Esophagus muscularis mucosa (tissue), 2 donors: Measurements from ENCODE around the gene LDLRAD2.

Experiments used
- POLR2A ChIP-seq: fragments of 450-650 bp; IDR thresholded peaks from one replicate; pipeline ENCODE4 v1.6.1; 2017; ENCODE audit warnings: antibody characterized with exemption, moderate library complexity, mild to moderate bottlenecking, low read depth
- POLR2AphosphoS5 ChIP-seq, 2 donors: sonication (generic); formaldehyde crosslinking; IDR thresholded peaks; one replicate each; pipeline ENCODE4 v1.6.1; 2017; ENCODE audit warnings: antibody characterized with exemption in 2 of 2

- TF ChIP-seq POLR2A (no peak), POLR2AphosphoS5 (IDR thresholded peaks at IDR 0.05) (no peak)
Measured at GRCh38 chr1:21843996-21844395, 31.9 kb downstream of the LDLRAD2 start.
